Measurements from ENCODE around the gene DNAJC17.

DNAJC17 gene

DNA sequence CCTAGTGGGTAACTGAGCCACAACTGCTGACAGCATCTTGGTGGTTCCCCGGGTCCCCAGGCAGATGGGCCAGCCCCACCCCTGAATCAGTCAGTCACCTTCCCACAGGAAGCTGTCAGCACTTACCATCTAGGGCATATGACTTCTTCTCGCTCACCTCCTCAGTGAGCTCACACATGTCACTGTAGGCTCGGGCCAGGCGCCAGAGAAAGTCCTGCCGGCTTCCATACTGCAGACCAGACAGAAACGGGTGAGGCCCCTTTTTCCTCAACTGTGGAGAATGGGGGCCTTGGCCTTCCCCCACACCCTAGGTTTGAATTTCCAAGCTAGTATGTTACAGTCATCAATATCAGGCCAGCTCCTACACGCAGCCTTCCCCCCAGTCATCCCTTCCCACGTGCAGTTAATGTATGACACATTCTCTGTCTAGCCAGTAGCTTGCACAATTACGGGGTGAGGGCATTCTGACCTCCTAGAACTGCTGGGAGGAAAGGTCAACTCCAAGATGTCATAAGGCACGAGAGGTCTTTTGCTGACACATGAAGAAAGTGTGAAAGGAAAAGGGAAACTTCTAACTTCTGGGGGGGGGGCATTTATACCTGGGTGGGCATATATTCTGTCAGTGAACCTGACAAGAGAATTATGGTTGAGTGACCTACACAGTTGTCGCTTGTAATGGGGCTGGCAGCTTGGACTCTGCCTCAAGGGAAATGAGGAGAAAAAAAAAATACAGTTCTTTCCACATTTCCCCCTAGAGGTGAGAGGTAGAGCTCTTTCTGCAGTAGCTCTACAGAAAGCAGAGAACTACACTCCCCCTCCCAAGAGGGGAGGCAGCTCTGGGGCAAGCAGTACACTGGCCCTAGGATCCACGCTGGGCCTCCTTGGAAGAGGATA, 63.1 kb downstream of the DNAJC17 start:
- peak in 2 of 3 donors; percentile 42 to 45 for DNase-seq (ENCODE audit: low read depth in 2 of 3, low spot score in 1 of 3)

DNA sequence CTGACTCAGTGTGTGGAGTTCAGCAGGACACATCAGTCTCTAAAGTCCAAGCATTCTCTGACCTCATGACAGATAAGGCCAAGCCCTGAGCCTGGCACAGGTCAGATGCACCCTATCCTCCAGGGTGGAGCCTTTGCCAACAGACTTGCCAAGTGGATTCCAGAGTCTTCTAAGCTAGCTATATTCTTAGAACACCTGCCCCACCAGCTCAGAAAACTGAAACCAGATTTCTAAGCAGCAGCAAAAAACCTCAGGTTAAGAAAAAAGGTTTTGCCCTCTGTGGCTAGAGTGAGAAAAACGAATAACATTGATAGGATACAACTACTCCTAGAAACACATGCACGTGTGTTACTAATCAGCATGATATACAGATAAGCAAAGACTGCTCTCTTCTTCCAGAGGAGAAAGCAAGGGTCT, 63.8 kb downstream of the DNAJC17 start:
- DNase-seq (ENCODE audit: low read depth in 2 of 3, low spot score in 1 of 3) = no peak

DNA sequence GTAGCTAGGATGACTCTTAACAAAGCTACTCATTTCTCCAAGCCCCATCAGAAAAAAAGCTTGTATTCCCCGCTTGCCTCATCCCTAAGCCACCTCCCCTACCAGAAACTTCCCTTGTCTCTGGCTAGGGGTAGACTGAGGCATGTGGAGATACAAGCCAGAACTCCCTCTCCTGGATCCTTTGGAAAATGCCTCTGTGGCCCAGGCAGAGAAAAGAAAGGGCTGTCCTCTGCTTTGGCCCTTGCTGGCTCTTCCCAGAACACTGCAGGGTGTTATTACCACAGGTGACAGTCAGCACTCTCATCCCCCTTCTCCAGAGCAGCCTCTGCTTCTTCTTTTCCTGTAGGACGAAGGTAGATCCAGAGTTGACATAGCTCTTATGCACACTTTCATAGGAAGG, 67.4 kb downstream of the DNAJC17 start:
- DNase-seq (ENCODE audit: low read depth in 2 of 3, low spot score in 1 of 3) = no peak

DNA sequence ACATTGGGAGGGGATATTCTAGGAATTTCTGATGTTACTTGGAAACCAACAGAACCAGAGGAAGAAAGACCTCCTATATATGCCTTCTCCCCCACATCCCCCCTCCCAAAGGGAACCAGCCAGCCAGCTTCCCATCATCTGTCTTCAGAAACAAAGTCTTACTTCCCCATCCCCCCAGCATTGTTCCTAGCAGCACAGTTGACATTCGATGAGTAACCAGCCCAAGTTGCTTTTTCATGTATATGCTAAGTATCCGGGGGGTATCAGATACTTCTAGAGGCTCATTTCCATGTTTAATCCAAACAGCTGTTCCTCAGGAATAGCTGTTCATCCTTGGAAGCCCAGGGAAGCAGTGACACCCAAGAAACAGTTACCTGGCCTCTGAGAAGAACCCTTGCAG, 68.2 kb downstream of the DNAJC17 start:
- no peak for DNase-seq (ENCODE audit: low read depth in 2 of 3, low spot score in 1 of 3)

DNA sequence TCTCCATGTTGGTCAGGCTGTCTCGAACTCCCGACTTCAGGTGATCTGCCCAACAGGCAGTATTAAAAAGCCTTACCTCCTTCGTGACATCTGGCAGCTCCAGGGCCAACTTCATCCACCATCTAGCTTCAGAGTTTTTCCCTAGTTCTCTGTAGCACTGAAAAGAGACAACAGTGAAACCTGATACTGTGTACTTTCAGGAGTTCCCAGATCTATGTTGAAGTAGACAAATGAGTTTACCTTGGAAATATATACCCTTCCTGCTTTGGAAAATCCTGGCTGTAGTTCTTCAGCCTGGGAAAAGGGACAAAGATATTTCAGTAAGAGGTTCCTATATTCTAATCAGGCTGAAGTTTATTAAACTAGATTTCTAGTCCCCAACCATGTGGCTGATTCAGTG, 70.2 kb downstream of the DNAJC17 start:
- no peak for DNase-seq (ENCODE audit: low read depth in 2 of 3, low spot score in 1 of 3)

DNA sequence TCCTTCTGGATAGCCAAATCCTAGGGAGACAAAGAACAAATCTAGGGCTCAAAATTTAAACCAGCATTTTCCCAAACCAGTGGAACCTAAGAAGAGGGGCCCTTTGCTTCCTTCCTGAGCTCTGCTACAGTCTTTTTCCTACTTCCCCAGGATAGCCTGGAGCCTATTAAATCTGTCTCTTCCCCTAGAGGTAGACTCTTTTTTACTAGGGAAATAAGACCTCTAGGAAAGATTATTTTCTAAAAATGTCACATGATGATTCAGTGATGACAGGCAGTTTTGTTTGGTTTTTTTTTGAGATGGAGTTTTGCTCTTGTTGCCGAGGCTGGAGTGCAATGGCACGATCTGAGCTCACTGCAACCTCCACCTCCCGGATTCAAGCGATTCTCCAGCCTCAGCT, 70.7 kb downstream of the DNAJC17 start:
- DNase-seq (ENCODE audit: low read depth in 2 of 3, low spot score in 1 of 3) = no peak

DNA sequence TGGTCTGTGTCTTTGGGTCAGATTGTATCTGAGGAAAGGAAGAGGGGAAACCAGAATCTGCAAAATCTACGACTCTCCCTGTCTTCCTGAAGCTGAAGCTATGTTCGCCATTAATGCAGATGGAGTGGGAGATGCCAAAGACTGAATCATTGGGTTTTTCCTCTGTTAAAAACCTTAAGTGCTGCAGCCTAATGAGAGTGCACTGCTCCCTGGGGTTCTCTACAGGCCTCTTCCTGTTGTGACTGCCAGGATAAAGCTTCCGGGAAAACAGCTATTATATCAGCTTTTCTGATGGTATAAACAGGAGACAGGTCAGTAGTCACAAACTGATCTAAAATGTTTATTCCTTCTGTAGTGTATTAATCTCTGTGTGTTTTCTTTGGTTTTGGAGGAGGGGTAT, 76.2 kb downstream of the DNAJC17 start:
- no peak for DNase-seq (ENCODE audit: low read depth in 2 of 3, low spot score in 1 of 3)

DNA sequence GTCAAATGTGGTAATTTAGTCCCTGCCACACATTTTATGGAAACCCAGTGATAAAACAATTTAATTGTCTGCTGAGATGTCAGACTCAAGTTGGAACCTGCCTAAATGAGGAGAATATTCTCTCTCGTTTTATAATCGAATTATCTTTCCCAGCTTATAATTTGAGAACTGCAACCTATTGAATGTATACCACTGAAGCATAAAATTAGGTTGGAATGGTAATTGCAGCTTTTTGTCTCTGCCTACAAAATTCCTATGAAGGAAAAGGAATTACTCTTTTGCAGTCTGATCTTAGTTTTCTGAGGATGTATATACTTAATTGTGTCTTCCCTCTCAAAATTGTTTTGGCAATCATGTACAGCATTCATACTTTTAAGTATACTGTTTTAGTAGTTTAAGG, 83.4 kb downstream of the DNAJC17 start:
- DNase-seq (ENCODE audit: low read depth in 2 of 3, low spot score in 1 of 3) = no peak

DNA sequence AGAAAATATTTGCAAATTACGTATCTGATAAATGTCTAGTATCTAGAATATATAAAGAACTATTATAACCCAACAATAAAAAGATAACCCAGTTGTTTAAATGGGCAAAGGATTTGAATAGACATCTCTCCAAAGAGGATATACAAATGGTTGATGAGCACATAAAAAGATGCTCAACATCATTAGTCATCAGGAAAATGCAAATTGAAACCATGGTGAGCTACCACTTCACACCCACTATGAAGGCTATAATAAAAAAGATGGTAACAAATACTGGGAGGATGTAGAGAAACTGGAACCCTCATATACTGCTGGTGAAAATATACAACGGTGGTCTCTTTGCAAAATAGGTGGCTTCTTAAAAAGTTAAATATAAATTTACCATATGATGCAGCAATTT, 84.3 kb downstream of the DNAJC17 start:
- DNase-seq (ENCODE audit: low read depth in 2 of 3, low spot score in 1 of 3) = no peak

DNA sequence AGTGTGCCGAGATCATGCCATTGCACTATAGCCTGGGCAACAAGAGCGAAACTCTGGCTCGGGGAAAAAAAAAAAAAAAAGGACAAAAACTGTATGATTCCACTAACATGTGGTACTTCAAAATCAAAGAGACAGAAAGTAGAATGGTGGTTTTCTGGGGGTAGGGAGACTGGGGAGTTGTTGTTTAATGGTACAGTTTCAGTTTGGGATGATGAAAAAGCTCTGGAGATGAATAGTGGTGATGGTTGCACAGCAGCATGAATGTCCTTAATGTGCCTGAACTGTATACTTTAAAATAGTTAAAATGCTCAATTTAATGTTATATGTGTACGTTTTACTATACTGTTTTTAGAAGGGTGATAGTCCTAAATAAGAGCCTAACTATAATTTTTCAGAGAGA, 84.9 kb downstream of the DNAJC17 start:
- no peak for DNase-seq (ENCODE audit: low read depth in 2 of 3, low spot score in 1 of 3)

DNA sequence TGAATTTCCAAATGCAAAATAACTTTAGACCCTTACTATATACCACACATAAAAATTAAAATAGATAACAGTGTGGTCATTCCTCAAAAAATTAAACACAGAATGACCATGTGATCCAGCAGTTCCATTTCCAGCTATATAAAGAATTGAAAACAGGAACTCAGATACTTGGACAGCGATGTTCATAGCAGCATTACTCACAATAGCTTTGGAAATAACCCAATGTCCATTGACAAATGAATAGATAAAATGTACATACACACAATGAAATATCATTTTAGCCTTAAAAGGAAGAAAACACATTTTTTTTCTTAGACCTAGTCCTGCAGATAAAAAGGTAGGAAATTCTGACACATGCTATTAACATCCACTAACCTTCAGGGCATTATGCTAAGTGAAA, 85.6 kb downstream of the DNAJC17 start:
- DNase-seq (ENCODE audit: low read depth in 2 of 3, low spot score in 1 of 3) = no peak

DNA sequence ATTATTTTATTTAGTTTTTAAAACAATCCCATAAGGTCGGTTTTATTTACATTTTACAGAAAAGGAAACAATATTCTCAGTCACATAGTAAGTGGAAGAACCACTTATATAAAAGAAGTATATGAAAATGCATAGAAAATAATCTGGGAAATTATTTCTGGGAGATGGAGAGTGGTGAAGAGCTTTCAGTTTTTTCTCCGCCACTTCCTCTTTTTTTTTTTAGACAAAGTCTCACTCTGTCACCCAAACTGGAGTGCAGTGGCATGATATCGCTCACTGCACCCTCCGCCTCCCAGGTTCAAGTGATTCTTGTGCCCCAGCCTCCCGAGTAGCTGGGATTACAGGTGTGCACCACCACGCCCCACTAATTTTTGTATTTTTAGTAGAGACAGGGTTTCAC, 91.1 kb downstream of the DNAJC17 start:
- DNase-seq (ENCODE audit: low read depth in 2 of 3, low spot score in 1 of 3) = no peak

Data from stimulated activated CD4-positive, alpha-beta T cell treated with anti-CD3 and anti-CD28 coated beads, Interleukin-12 subunit alpha, Interleukin-12 subunit beta, amount 100 ng/mL, for 48 hours (primary cell).